Small intestine (tissue), 7 donors: ENCODE measurements around the gene BBS10. TPM values are rescaled to one million over a fixed set of nuclear protein-coding genes. Genes with fewer than 3 reads are reported as not detected.
"Not testable (repeated sequence)": the region's sequence is repeated elsewhere in the genome, so short reads cannot be mapped to it uniquely, and the experiment has no call there.

ENCODE experiments used
- DNase-seq, 2 donors: peaks; one replicate each; pipeline versions ENCODE4 v3.0.0 to v3.0.0-alpha.2; 2013
- FAIRE-seq: peaks from 2 replicates; lab custom pipeline; 2012; peaks lifted over from hg19 to GRCh38; lab: Jason Lieb, UNC
- H3K27ac ChIP-seq, 3 donors: one replicate each; pipeline ENCODE4 v1.5.1; 2013; ENCODE audit warnings: low read length in 2 of 3, mild to moderate bottlenecking in 2 of 3, control low read depth in 1 of 3, inconsistent platforms in 1 of 3, low read depth in 1 of 3, moderate library complexity in 1 of 3
- H3K27me3 ChIP-seq, 3 donors: one replicate each; pipeline ENCODE4 v1.6.1; 2013; ENCODE audit warnings: low read length in 3 of 3, inconsistent platforms in 1 of 3; ENCODE audit not compliant: control insufficient read depth in 3 of 3, insufficient read depth in 3 of 3
- H3K36me3 ChIP-seq, 3 donors: one replicate each; pipeline ENCODE4 v1.6.1; 2013; ENCODE audit warnings: low read length in 3 of 3, inconsistent platforms in 1 of 3, low read depth in 1 of 3, mild to moderate bottlenecking in 1 of 3, moderate library complexity in 1 of 3; ENCODE audit not compliant: control insufficient read depth in 3 of 3, insufficient read depth in 2 of 3
- H3K4me1 ChIP-seq, 3 donors: one replicate each; pipeline ENCODE4 v1.6.1; 2013; ENCODE audit warnings: low read length in 2 of 3, inconsistent platforms in 1 of 3, low read depth in 1 of 3, mild to moderate bottlenecking in 1 of 3, moderate library complexity in 1 of 3; ENCODE audit not compliant: control insufficient read depth in 3 of 3, insufficient read depth in 2 of 3
- H3K4me3 ChIP-seq, 3 donors: one replicate each; pipeline ENCODE4 v1.5.1; 2013; ENCODE audit warnings: low read length in 3 of 3, control low read depth in 1 of 3, inconsistent platforms in 1 of 3, low read depth in 1 of 3, mild to moderate bottlenecking in 1 of 3, moderate library complexity in 1 of 3
- H3K9me3 ChIP-seq, 2 donors: one replicate each; pipeline ENCODE4 v1.6.1; 2013; ENCODE audit warnings: low read depth in 1 of 2, low read length in 1 of 2; ENCODE audit not compliant: control insufficient read depth in 2 of 2, insufficient read depth in 1 of 2
- WGBS, 3 donors: extraction: QIAGEN DNeasy Blood & Tissue Kit; methylation state at CpG; one replicate each; pipeline ENCODE4 v1.1.7; 2013; 5-methylcytosine and 5-hydroxymethylcytosine counted together
- polyA plus RNA-seq, 4 donors: library from polyadenylated mRNA; stranded (reverse) in 3 of 4; unstranded in 1 of 4; fragments of 200-250 nt in 3 of 4; fragments of 120-200 nt in 1 of 4; gene quantifications; one replicate each; pipeline versions ENCODE4 v1.2.1 to v1.2.3, GENCODE V29; 2013
- donor health status: healthy with polysubstance abuse.
- donor health status: control.
- donor health status: control.
- donor health status: Bipolar disorder and iron deficiency.
- donor health status: healthy.

Gene BBS10
- polyA plus RNA-seq, 4 donors = 0.67 to 11.3 (median 2.5) TPM

GRCh38 chr12:76319595-76320319 is 28.5 kb downstream of the BBS10 start:
- not testable (repeated sequence) for DNase-seq, H3K4me3 ChIP-seq, H3K4me1 ChIP-seq, FAIRE-seq, H3K27me3 ChIP-seq, H3K9me3 ChIP-seq, H3K36me3 ChIP-seq, H3K27ac ChIP-seq
- 36 to 74% (median 55%) methylated on average over 23 to 30 of the region's 32 CpGs for WGBS, 3 donors

DNA sequence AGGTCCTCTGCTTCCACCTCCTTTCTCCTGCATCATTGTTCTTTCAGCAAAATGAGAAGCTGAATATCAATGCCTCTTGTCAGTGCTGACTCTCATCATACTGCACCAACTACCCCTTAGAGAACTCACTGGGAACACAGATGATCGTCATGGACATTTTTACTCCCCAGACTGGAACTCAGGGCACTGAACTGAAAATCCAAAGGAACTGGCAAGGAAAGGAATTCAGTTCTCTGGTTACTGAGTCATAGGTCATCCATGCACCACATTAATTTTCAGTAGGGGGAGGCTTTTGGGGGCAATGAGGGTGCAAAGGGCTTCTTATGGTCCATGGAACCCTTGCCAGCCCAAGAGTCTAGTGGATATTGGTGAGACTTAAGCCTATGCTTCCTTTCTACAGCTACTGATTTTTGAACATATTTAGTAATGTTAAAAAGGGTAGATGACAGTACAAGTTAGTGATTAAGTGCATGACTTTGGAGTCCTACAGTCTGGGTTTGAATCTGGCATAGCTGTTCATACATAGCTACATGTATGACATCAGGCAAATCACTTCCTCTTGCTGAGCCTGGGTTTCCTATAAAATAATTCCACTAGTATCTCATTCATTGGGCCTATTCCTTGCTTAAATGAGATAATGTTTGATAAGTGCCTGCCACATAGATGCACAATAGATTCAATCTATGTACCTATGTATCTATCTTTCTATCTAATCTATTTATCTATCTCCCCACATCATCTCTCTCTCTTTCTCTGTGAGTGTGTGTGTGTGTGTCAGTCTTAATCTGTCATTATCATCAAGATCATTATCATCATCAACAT is 29.2 kb downstream of the BBS10 start:
- H3K4me3 ChIP-seq = no peak overlapping the region
- WGBS, 3 donors = 87 to 97% (median 91%) methylated on average over 1 of the region's 1 CpG
- no peak for FAIRE-seq
- no peaks in the 10 kb centered on the region for H3K27me3 ChIP-seq
- no peaks in the 10 kb centered on the region for H3K4me1 ChIP-seq
- H3K27ac ChIP-seq = no peak overlapping the region
- no peaks in the 10 kb centered on the region for H3K9me3 ChIP-seq
- no peak for DNase-seq
- no peaks in the 10 kb centered on the region for H3K36me3 ChIP-seq

GRCh38 chr12:76317976-76318375 is 30.2 kb downstream of the BBS10 start:
- no peak for FAIRE-seq

GRCh38 chr12:76316468-76316867 is 31.7 kb downstream of the BBS10 start:
- H3K36me3 ChIP-seq = no peaks in the 10 kb centered on the region

More at GRCh38 chr12:76317976-76318375, 30.2 kb downstream of the BBS10 start:
- 77 to 97% (median 91%) methylated on average over 1 of the region's 1 CpG for WGBS, 3 donors
- H3K27me3 ChIP-seq = no peaks in the 10 kb centered on the region
- no peaks in the 10 kb centered on the region for H3K36me3 ChIP-seq
- H3K9me3 ChIP-seq = no peaks in the 10 kb centered on the region
- no peaks in the 10 kb centered on the region for H3K4me1 ChIP-seq
- no peak overlapping the region for H3K27ac ChIP-seq
- H3K4me3 ChIP-seq = no peak overlapping the region
- DNase-seq = no peak

DNA sequence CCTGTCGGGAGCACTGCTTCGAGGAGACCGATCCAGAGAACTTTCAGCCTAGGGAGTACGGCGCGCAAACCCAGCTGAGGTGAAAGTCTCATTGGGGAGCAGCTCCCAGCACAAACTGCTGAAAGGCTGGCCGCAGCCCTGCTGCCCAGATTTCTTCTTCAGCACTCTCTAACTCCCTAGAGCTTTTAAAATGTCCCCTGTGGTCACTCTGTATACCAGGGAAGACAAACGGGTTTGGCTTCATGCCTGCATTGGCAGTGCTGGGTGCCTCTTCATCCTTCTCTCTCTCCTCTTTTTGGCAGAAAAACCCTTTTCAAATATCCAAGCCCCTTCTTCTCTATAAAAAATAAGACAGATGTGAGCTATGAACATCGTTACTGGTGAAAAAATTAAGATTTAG is 34.9 kb downstream of the BBS10 start:
- FAIRE-seq = no peak
- no peaks in the 10 kb centered on the region for H3K9me3 ChIP-seq
- H3K4me3 ChIP-seq = no peak overlapping the region
- no peak overlapping the region for H3K27ac ChIP-seq
- H3K4me1 ChIP-seq = no peaks in the 10 kb centered on the region
- H3K36me3 ChIP-seq = no peaks in the 10 kb centered on the region
- WGBS, 3 donors = 67 to 80% (median 73%) methylated on average over 9 of the region's 9 CpGs
- H3K27me3 ChIP-seq = no peaks in the 10 kb centered on the region
- no peak for DNase-seq

More at GRCh38 chr12:76316468-76316867, 31.7 kb downstream of the BBS10 start:
- no peaks in the 10 kb centered on the region for H3K4me1 ChIP-seq
- no peak overlapping the region for H3K27ac ChIP-seq
- H3K4me3 ChIP-seq = no peak overlapping the region
- FAIRE-seq (no peak), DNase-seq (no peak)
- H3K9me3 ChIP-seq = no peaks in the 10 kb centered on the region
- H3K27me3 ChIP-seq = no peaks in the 10 kb centered on the region
- WGBS, 3 donors = 76 to 84% (median 79%) methylated on average over 7 of the region's 7 CpGs

DNA sequence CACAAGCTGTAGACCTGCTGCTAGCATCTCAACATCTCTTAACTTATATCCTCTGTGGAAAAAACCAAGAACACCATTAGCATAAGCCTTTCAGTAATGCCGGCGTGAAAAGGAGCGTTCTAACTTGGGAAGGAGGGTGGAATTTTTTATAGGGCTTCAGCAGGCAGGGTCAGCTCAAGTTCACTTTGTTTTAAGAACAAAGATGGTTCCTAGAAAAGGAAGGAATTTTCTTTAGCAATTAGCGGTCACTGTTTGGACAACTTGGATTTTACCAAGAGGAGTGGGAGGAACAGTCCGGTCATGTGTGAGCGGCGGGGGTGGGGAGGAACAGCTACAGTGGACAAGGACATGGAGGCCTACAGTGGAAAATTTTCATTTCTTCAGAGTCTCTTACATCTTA is 35.9 kb downstream of the BBS10 start:
- DNase-seq (no peak), FAIRE-seq (no peak)
- no peak overlapping the region for H3K4me3 ChIP-seq
- H3K27ac ChIP-seq = no peak overlapping the region
- no peaks in the 10 kb centered on the region for H3K36me3 ChIP-seq
- H3K27me3 ChIP-seq = no peaks in the 10 kb centered on the region
- 72 to 85% (median 84%) methylated on average over 7 of the region's 7 CpGs for WGBS, 3 donors
- no peaks in the 10 kb centered on the region for H3K9me3 ChIP-seq
- no peaks in the 10 kb centered on the region for H3K4me1 ChIP-seq

DNA sequence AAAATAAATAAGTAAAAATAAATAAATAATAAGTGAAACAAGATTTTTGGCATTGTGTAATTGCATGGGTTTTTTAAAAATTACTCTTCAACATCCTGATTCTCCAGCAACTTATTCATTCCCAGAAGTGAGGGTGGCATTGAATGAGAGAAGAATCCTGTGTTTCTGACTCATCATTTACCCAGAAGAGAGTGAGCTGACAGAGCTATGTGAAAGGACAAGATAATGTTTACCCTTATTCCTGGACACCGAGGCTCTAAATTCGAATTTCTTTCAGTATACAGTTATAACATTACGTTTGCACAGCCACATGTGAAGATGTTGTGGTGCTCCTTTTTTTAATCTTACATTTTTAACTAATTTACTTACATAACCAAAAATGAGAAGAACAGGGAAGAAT is 36.4 kb downstream of the BBS10 start:
- no peaks in the 10 kb centered on the region for H3K36me3 ChIP-seq
- no peak for DNase-seq
- no peaks in the 10 kb centered on the region for H3K4me1 ChIP-seq
- H3K27ac ChIP-seq = no peak overlapping the region
- WGBS, 3 donors = 71 to 81% (median 74%) methylated on average over 3 of the region's 3 CpGs
- no peaks in the 10 kb centered on the region for H3K9me3 ChIP-seq
- no peaks in the 10 kb centered on the region for H3K27me3 ChIP-seq
- FAIRE-seq = no peak
- no peak overlapping the region for H3K4me3 ChIP-seq

- Histone ChIP-seq H3K27ac (no peak overlapping the region), H3K4me1 (no peaks in the 10 kb centered on the region), H3K27me3 (no peaks in the 10 kb centered on the region), H3K4me3 (no peak overlapping the region), H3K9me3 (no peaks in the 10 kb centered on the region), H3K36me3 (no peaks in the 10 kb centered on the region)
- DNase-seq (no peak), FAIRE-seq (no peak)
Measured at GRCh38 chr12:76310110-76310509, 38.1 kb downstream of the BBS10 start.
